ENCODE measurements around the gene RTN4R.
A peak's percentile ranks its signal among the peaks of the same experiment; 100 is the strongest.
"Not testable (repeated sequence)": the region's sequence is repeated elsewhere in the genome, so short reads cannot be mapped to it uniquely, and the experiment has no call there.

The RTN4R gene

DNA sequence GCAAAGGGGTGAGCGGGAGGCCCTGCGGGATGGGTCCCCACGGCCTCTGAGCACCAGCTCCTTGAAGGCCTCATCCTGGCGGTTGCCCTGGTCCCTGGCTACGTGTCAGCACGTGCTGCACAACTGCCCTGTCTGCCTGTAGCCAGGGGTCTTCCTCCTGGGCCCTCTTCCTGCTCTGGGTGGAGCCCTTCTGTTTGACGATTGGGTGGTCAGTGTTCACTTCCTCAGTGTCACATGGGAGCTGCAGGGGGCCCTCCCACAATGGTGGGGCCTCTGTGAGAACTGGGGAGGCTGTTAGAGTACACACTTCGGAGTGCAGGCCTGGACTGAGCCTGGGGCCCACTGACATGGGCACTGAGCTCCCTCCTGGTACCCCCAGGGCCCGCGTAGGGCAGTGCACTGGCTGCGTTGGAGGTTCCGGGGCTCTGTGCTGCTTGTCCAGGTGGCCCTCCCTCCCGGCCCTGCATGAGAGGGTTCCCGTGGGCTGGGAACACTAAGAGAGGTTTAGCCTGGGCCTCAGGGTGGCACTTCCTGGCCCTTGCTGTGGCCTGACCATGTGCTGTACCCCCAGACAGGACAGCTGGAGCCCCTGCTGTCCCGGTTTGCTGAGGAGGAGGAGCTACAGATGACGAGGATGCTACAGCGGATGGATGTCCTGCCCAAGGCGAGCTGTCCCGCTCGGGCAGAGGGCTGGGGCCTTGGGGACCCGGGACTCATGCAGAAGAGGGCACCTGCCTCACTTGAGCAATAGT lies 38.0 kb upstream of the RTN4R start:
- no peak for DNase-seq (ENCODE audit: low read depth, low spot score)

DNA sequence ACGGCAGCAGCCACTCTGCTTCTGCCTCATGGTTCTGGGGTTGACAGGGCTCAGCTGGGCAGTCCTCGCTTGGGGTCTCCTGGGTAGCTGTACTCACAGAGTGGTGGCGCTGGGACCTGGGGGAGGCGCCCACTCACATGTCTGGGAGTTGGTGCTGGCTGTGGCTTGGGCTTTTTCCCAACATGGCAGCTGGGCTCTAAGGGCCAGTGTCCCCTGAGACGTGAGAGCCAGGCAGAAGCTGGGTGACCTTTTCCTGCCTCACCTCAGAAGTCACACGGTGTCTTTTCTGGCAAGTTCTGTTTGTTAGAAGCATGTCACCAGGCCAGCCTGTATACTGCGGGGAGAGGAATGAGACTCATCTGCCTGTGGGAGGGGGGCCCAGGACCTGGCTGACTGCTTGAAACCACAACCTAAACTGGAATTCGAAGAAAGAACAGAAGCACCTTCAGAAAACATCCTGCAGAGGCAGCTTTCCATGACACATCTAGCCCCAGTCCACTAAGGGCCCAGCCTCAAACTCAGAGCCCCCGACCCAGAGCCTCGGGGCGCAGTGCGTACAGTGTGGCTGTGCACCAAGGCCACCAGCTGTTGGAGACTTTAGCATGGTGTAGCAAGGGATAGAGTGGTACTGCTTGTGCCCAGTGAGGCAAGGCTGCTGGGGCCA lies 37.2 kb upstream of the RTN4R start:
- not testable (repeated sequence) for DNase-seq (ENCODE audit: low read depth, low spot score)

DNA sequence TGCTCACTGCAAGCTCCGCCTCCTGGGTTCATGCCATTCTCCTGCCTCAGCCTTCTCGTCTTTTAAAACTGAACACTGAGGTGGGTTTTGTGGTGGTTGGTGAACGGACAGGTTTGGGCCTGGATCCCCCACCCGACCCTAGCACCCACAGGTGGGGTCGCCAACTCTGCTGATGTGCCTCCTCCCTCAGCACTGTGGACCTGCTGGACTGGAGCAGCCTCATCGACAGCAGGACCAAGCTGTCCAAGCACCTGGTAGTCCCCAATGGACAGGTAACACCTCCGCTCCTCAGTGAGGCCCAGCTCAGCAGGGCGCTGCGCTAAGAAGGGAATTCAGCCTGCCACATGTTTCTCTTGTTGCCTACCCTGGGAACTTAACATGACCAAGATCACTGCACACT lies 36.5 kb upstream of the RTN4R start:
- no peak for DNase-seq (ENCODE audit: low read depth, low spot score)

DNA sequence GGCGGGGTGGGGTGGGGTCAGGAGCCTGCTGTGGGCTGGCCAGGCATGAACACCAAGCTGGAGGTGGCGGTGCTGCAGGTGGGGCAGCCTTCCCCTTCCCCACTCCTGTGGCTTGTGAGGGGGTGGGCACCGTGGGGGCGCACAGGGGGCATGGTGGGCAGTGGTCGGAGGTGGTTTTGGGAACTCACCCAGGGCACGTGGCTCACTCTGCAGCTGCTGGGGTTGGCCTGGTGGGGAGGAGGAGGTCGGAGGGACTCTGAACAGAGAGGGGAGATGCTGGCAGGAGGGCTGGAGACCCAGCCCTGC lies 35.1 kb upstream of the RTN4R start:
- not testable (repeated sequence) for DNase-seq (ENCODE audit: low read depth, low spot score)

DNA sequence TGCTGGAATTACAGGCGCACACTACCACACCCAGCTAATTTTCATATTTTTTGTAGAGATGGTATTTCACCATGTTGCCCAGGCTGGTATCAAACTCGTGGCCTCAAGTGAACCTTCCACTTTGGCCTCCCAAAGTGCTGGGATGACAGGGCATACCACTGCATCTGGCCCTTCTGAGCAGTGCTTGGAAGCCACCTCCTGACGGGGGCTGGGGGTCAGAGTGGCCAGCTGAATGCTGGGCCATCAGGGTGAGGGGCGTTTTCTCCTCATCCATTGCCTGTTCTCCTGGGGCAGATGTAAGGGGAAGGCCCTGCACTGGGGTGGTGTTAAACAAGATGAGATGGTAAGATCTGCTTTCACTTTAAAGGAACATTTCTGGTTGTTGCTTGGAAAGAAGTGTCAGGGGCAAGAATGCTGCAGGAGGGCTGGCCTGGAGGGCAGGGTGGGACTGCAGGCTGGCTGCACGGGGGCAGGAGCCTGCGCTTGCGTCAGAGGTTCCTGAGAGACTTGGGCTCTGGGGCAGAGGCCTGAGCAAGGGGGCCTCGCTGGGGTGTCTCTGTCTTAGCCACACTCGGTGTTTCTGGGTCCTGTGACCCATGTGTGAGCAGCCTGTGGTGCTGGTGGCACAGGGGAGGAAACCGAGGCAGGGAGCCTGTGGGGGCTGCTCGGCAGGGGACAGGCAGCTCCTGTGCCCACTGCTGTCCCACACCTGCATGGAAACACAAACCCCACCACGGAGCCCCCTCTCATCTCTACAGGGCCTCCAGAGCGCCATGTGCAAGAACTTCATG lies 34.5 kb upstream of the RTN4R start:
- DNase-seq (ENCODE audit: low read depth, low spot score): no peak

DNA sequence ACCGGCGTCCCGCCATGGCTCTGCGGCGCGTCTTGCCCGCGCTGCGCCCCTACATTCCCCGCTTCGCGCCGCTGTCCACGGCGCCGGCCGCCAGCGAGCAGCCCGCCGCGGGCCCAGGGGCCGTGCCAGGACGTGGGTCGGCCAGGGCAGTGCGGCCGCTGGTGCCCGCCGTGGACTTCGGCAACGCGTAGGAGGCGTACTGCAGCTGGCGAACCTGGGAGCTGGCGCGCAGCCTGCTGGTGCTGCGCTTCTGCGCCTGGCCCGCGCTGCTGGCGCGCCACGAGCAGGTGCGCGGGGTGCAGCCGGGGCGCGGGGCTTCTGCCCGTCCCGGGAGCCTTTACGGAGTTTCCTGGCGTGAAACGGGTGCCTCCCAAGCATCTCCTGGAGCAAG lies 31.6 kb upstream of the RTN4R start:
- no peak for DNase-seq (ENCODE audit: low read depth, low spot score)

DNA sequence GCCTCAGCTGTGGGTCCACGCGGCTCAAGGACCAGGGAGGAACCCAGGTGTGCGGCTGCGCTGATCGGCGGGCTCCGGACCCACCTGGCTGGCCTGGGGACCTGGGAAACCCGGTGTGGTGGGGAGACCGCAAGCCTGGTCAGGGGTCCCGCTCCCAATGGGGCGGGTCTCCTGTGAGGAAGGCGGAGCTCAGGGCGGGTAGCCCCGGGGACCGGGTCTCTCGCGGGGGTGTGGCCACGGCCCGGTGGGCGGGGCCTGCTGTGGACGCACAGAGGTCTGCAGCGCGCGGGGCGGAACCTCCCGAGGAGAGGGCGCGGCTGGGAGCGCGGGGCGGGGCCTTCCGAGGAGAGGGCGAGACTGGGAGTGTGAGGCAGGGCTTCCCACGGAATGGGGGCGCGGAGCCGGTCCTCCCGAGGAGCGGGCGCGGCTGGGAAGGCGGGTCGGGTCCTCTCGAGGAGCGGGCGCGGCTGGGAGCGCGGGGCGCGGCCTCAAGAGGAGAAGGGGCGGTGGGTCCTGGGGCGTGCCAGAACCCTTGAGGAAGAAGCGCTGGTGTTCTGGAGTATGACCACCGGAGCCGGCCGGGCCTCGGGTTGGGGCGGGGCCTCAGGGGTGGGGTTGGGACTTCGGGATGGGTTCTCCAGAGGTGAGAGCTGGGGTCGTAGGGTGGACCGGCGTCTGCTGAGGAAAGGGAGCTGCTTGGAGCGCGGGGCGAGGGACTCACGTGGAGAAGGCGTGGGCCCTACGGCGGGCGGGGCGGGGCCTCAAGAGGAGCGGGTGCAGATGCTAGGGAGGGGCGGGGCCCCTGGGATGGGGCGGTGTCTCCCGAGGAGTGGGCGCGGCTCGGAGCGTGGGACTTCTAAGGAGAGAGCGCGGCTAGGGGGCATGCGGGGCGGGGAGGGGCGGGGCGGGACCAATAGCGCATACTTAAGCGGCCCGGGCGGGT lies 31.0 kb upstream of the RTN4R start:
- DNase-seq (ENCODE audit: low read depth, low spot score): peak; percentile 72

DNA sequence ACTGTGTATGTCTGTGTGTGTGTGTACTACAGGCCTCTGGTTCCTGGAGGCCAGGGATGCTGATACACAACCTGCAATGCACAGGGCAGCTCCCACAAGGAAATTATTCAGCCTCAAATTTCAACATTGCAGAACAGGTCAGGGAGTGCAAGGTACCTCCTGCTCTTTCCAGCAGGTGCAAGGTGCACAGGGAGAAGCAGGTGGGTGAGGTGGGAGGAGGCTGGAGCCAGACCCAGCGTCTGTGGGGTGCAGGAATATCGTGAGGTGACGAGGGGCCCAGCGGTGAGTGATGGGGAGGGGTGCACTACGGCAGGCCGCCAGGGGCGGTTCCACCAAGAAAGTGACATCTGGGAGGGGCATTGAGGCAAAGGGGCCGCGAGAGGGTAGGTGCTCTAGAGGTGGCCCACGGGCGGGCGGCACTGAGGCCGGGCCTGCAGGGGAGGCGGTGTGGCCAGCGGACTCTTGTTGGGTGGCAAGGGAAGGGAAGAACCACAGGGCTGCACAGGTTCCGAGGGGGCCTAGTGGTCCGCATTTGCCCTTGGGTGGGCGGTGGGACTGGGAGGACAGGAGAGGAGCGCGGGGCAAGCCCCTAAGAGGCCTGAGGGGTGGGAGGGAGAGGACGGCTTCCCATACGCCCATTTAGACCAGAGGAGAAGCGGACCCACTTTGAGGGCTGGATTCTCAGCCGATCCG lies 30.1 kb upstream of the RTN4R start:
- DNase-seq (ENCODE audit: low read depth, low spot score): no peak

DNA sequence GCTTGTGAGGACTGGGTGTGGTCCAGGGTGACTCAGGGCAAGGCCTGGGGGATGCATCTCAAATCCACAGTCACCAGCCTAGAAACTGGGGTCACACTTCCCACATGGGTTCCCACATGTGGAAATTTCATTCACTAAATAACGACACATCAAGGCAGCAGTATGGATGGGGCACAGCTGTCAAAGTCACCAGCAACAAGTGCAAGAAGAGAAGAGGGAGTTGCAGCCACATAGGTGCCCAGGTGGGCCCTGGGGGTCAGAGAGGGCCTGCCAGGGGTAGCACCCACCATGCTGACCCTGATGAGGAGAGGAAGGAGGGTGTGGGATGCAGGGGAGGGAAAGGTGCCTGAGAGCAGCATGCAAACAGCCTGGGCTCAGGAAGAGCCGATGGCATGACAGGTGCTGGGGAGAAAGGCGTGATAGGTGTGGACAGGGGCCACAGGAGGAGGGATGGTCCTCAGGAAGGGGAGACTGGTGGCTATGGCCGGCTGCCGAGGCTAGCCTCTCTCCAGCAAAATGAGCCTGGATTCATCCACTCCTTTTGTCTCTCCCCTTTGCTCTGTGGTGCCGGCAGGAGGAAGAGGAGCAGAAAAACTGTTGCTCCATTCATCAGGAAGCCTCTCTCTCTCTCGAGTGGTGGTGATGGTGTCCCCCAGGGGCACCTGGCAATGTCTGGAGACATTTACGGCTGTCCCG lies 29.4 kb upstream of the RTN4R start:
- DNase-seq (ENCODE audit: low read depth, low spot score): no peak

DNA sequence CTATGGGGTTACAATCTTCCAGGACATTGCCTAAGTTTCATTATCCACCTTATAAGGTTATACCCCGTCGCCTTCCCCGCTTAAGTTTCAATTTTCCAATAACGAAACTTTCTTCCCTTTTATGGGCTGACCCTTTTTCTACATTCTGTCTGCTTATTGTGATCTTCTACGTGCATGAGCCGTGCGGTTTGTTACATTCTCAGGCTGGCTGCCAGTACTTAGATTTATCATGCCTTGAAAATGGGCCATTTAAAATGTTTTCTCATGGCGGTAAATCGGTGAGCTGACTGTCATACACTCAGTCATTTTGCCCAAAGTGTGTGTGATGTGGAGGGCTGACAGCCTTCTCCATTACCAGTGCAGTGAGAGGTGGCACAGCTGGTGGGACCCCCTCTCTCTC lies 28.5 kb upstream of the RTN4R start:
- no peak for DNase-seq (ENCODE audit: low read depth, low spot score)

DNA sequence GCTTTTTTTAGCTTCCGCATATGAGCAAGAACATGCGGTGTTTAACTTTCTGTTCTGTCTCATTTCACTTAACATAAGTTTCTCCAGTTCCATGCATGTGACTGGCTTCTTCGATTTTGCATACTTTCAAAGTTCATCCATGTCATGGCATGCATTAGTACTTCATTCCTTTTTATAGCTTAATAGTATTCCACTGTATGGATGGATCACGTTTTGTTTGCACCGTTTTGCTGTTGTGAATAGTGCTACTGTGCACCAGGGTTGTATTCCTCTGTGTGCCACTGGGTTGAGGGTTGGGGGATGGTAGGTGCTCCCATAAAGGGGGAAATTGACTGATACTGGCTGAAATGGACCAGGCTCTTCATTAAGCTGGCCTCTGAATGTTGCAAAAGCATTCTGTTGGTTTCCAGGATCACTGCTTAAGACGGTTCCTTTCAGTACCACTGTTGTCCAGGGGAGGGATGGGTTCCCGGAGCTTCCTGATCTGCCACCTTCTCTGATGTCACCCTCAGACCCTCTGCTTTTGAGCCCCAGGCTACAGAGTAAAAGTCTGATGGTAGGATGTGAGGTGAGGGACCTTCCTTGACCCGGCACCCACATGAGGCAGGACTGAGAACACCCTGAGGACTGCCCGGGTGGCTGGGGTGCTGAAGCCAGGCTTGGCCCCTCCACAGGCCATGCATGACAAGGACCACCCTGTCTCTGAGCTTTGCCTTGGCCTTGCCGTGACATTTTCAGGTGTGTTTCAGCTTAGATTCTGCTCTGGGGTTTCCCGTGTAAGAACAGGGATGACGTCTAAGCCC lies 27.3 kb upstream of the RTN4R start:
- DNase-seq (ENCODE audit: low read depth, low spot score): no peak

DNA sequence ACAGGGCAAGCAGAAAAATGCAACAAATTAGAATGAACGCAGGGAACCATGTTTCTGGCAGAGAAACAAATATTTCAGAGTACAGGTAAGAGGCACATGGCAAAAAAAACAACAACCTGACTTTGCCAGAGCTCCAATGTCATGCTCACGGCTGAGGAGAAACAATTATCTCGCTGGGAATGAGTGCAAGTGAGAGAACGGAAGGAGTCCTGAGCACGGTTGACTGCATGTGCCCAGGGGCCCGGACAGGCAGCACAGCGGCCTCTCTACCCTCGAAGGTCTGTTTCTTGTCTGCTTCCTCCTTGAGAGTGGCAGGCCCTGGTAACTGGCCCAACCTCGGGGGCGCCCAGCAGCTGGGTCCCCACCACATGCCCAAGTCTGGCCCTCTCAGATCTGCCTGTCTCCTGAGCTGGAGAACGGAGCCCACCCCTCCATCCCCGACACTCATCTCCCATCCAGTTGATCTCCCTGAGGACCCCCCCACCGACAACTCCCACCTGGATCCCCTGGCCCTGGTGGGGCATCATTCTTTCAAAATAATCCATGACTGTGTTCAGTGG lies 24.6 kb upstream of the RTN4R start:
- no peak for DNase-seq (ENCODE audit: low read depth, low spot score)

DNA sequence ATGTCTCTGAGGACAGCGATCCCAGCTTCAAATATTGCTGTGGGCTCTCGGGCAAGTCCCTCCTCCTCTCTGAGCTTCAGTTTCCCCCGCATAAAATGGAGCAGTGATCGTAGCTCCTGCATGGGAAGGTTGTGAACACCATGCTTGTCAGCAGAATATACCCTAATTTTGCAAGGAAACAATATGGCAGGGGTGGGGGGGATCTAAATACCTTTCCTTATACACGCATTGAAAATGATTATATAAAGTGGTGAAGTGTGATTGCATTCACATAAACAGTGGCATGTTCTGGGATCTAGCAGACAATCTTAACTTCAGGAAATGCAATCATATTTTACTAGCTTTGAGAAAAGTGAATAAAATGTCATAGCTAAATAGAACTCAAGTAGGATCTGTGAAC lies 24.0 kb upstream of the RTN4R start:
- DNase-seq (ENCODE audit: low read depth, low spot score): no peak

DNA sequence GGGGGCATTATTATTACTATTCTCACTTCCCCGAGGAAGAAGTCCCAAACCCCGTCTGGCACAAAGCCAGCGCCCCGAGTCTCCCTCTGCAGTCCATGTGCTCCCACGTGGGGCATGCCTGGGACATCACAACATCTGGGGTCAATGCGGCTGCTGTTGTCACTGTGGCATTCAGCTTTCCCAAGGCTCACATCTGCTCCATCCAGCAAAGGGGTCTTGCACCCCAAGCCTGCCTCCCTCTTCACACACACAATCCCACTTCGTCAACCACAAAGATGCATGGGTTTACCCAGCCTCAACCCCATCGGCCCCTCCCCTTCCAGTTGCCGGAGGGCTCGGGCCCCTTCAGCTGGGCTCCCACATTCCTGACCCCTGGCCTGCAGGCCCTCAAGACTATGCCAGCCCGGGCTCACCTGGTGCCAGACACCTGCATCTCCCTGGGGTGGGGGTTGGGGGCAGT lies 23.5 kb upstream of the RTN4R start:
- no peak for DNase-seq (ENCODE audit: low read depth, low spot score)

DNA sequence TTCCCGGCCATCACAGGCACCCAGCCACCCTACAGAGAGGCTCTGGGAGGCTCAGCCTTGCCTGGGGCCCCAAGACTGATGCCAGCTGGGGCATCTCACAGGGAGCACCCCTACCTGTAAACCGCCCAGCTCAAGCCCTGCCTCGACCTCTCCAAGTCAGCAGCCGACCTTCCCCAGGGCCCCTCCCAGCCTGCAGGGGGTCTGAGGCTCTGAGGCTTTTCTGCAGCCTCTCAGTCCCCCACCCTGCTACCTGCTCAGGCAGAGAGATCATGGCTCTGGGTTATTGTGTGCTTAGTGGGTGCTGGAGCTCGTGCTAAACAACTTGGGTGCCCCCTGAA lies 23.1 kb upstream of the RTN4R start:
- DNase-seq (ENCODE audit: low read depth, low spot score): no peak

DNA sequence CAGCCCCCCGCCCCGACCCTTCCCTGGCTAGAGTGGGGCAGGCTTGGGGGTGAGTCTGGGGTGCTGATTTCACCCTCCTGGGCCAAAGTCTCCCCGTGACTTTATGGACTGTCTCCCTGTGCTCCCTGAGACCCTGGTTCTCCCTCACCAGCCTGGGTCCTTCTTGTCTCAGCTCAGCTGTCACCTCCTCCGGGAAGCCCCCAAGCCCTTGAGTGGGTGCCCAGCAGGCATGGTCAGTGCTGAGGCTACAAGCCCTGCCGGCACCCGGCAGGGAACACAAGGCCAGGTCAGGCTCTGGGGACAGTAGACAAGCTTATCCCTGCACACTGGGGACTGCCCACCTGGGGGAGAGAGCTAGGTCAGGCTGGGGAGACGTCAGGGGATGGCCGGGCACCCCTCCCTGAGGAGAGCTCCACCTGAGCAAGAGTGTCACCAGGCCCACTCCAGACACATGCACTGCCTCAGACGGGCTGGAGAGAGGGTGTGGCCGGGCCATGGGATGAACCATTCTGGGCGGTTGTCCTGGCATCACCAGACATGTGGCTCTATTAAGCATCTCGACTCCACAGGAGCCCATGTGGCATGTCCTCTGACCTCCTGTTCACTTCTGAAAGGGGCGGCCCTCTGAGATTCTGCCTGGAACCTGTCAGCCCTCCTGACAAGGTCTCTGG lies 22.6 kb upstream of the RTN4R start:
- no peak for DNase-seq (ENCODE audit: low read depth, low spot score)

DNA sequence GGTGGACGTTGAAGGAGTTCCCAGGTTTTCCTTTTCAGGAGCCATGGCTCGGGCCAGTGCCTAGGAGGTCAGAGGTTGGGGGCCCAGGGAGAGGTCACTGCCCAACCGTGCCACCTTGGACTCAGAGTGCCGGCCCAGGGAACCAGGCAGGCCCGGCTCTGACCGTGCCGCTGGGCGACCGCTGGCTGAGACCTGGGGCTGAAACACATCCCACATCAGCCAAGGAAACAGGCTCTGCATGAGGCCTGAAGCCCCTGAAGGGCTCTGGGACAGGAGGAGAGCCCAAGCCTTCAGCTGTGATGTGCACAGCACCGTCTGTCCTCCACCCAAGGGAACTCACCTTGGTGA lies 21.9 kb upstream of the RTN4R start:
- DNase-seq (ENCODE audit: low read depth, low spot score): no peak

DNA sequence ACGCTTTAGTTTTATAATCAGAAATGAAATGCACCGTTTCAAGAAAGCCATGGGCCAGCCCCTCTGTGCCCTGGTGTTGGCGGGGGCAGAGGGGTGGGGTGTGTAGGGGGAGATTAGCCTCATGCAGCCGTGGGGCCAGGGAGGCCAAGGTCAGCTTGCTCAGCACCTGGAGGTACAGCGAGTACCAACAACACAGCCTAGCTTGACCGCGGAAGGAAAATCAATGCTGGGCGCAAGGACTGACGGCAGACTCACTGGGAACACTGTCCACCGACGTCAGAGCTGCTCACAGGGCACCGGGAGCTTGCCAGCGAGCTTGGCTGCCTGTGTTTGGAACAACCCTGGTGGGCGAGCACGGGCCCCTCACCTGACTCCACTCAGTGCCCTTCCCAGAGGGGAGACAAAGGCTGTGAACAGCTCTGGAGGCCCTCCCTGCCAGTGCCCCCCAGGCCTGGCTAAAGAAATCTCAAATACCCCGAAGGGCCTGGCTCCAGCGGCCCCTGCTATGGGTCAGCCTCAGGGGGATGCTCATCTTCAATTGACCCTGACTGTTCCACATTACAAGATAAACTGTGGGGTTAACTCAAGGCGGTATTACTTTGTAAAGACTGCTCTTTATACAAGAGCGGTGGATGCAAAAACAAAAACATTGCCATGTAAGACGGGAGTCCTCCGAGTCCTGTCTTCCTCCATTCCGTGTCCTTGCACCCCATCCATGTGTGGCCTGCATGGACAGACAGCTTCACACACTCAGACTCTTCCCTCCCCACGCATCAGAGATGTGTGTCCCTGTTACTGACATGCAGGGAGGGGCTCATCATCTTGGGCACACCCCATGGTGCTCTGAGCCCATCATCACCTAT lies 21.3 kb upstream of the RTN4R start:
- DNase-seq (ENCODE audit: low read depth, low spot score): not testable (repeated sequence)
